K562 (cell line): ENCODE results near the gene ATP2A3. TPM values are rescaled to one million over a fixed set of nuclear protein-coding genes. Genes with fewer than 3 reads are reported as not detected.

Experiments used
- EP300 ChIP-seq: IDR thresholded peaks from 2 replicates; pipeline ENCODE4 v1.6.1; 2012; ENCODE audit warnings: low read length, improper control_type of control experiment
- ETS1 ChIP-seq: conservative IDR thresholded peaks from 2 replicates; pipeline ENCODE4 v1.6.1; 2011; ENCODE audit warnings: low read depth, mild to moderate bottlenecking, low read length; ENCODE audit not compliant: control insufficient read depth
- ETV1 ChIP-seq: fragments of 450-650 bp; conservative IDR thresholded peaks from 2 replicates; pipeline ENCODE4 v1.6.1; 2016; ENCODE audit warnings: missing genetic modification characterization, control low read depth, low read depth, missing compliant biosample characterization
- HINFP ChIP-seq: fragments of 450-650 bp; conservative IDR thresholded peaks from 2 replicates; pipeline ENCODE4 v1.6.1; 2016; ENCODE audit warnings: missing genetic modification characterization, low read depth, mild to moderate bottlenecking, control low read depth, missing compliant biosample characterization
- NCOR1 ChIP-seq: fragments of 450-650 bp; IDR thresholded peaks from 2 replicates; pipeline ENCODE4 v1.6.1; 2016; ENCODE audit warnings: mild to moderate bottlenecking, moderate library complexity
- POLR2G ChIP-seq: fragments of 200-400 bp; formaldehyde crosslinking; IDR thresholded peaks from 2 replicates; pipeline ENCODE4 v1.6.1; 2017; ENCODE audit warnings: low read depth, mild to moderate bottlenecking, antibody characterized with exemption, low read length, moderate library complexity
- POLR3G ChIP-seq: IDR thresholded peaks from 2 replicates; pipeline ENCODE4 v1.6.1; 2011; ENCODE audit not compliant: insufficient read length, insufficient replicate concordance; ENCODE audit errors: extremely low read depth
- PRPF4 ChIP-seq: fragments of 200-400 bp; formaldehyde crosslinking; IDR thresholded peaks from one replicate; pipeline ENCODE4 v1.6.1; 2017; ENCODE audit warnings: low read length, low read depth, mild to moderate bottlenecking; ENCODE audit not compliant: insufficient read depth, poor library complexity, severe bottlenecking
- RBBP5 ChIP-seq: fragments of 200-600 bp; sonication (generic); IDR thresholded peaks from 2 replicates; pipeline ENCODE4 v1.6.1; 2012; ENCODE audit warnings: borderline replicate concordance, mild to moderate bottlenecking, low read length, control low read depth, inconsistent platforms; ENCODE audit not compliant: insufficient read depth, poor library complexity, severe bottlenecking
- SIX5 ChIP-seq, 2 experiments: IDR thresholded peaks; 2 replicates each; pipeline ENCODE4 v1.6.1; 2011; ENCODE audit warnings: low read length in 2 of 2, borderline replicate concordance in 1 of 2, low read depth in 1 of 2, mild to moderate bottlenecking in 1 of 2, moderate library complexity in 1 of 2; ENCODE audit not compliant: insufficient read depth in 1 of 2
- SUPT5H ChIP-seq: fragments of 450-650 bp; IDR thresholded peaks from 2 replicates; pipeline ENCODE4 v1.6.1; 2016
- TRIM28 ChIP-seq: fragments of 450-650 bp; IDR thresholded peaks from 2 replicates; pipeline ENCODE4 v1.6.1; 2017
- XRCC3 ChIP-seq: fragments of 450-650 bp; IDR thresholded peaks from 2 replicates; pipeline ENCODE4 v1.6.1; 2017; ENCODE audit warnings: mild to moderate bottlenecking, moderate library complexity
- ZNF134 ChIP-seq: fragments of 250-450 bp; sonication (Bioruptor Pico); conservative IDR thresholded peaks from 2 replicates; pipeline ENCODE4 v1.4.0; 2020
- polyA plus RNA-seq, 8 experiments: library from polyadenylated mRNA; depleted of rRNA in 4 of 8; stranded (reverse) in 5 of 8; unstranded in 3 of 8; fragments of >200 nt; fragmentation: Nextera tagmentation in 2 of 8; fragmentation: Illumina TruSeq in 1 of 8; extraction: Ambion mirVana in 2 of 8; extraction: Trizol in 1 of 8; gene quantifications; 2 replicates each; pipeline versions ENCODE4 v1.2.1 to v1.2.3, GENCODE V29; 2011 to 2014; ENCODE audit warnings: inconsistent platforms in 1 of 8, missing spikeins in 1 of 8
- total RNA-seq, 7 experiments: library from RNA; depleted of rRNA in 6 of 7; stranded (reverse); fragments of >200 nt in 6 of 7; fragmentation: Illumina TruSeq in 2 of 7; extraction: Trizol in 2 of 7; gene quantifications; 2 replicates each; pipeline versions ENCODE4 v1.2.1 to v1.2.3, GENCODE V29; 2011 to 2021; ENCODE audit warnings: low replicate concordance in 1 of 7
- TF ChIP-seq, protein P1 (sequence below): fragments of 250-450 bp; sonication (Bioruptor Pico); IDR thresholded peaks from 2 replicates; pipeline ENCODE4 v1.5.0; 2020; ENCODE audit warnings: mild to moderate bottlenecking, borderline replicate concordance
- TF ChIP-seq, protein P2 (sequence below): fragments of 250-450 bp; sonication (Bioruptor Pico); IDR thresholded peaks from 2 replicates; pipeline ENCODE4 v1.5.0; 2021
- TF ChIP-seq, protein P3 (sequence below): sonication (generic); IDR thresholded peaks from 2 replicates; pipeline ENCODE4 v1.6.1; 2016
- TF ChIP-seq, protein P4 (sequence below): fragments of 450-650 bp; IDR thresholded peaks from 2 replicates; pipeline ENCODE4 v1.6.1; 2016; ENCODE audit warnings: low read depth, mild to moderate bottlenecking, moderate library complexity

Gene ATP2A3
- total and polyA plus RNA-seq, 9 of the 15 experiments (the other 6 are each of a cell fraction or from before 2014, with no cell fraction given), result 0.65 to 103 (median 31.3) TPM

GRCh38 chr17:3915995-3916696 is 48.1 kb downstream of the ATP2A3 start, which contains the start of gene P2RX1 (continued):
- TF ChIP-seq, protein P1, sequence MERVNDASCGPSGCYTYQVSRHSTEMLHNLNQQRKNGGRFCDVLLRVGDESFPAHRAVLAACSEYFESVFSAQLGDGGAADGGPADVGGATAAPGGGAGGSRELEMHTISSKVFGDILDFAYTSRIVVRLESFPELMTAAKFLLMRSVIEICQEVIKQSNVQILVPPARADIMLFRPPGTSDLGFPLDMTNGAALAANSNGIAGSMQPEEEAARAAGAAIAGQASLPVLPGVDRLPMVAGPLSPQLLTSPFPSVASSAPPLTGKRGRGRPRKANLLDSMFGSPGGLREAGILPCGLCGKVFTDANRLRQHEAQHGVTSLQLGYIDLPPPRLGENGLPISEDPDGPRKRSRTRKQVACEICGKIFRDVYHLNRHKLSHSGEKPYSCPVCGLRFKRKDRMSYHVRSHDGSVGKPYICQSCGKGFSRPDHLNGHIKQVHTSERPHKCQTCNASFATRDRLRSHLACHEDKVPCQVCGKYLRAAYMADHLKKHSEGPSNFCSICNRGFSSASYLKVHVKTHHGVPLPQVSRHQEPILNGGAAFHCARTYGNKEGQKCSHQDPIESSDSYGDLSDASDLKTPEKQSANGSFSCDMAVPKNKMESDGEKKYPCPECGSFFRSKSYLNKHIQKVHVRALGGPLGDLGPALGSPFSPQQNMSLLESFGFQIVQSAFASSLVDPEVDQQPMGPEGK (CRISPR knock-in tag), result no peak
- TF ChIP-seq SUPT5H (peak; percentile 61), XRCC3 (no peak), SIX5 (IDR thresholded peaks at IDR 0.05; ENCODE audit: borderline replicate concordance in 1 of 2, insufficient read depth in 1 of 2, low read depth in 1 of 2, low read length in 2 of 2) (no peak), EP300 (peak; percentile 71; the same call in 1 of the 2 replicates), ETS1 (no peak), ZNF134 (CRISPR knock-in tag) (no peak), TRIM28 (no peak), NCOR1 (peak; percentile 48; the same call in 1 of the 2 replicates), PRPF4 (no peak), ETV1 (tag) (peak; percentile 93), POLR3G (no peak), RBBP5 (no peak), HINFP (no peak), POLR2G (peak; percentile 83)
- TF ChIP-seq, protein P2, sequence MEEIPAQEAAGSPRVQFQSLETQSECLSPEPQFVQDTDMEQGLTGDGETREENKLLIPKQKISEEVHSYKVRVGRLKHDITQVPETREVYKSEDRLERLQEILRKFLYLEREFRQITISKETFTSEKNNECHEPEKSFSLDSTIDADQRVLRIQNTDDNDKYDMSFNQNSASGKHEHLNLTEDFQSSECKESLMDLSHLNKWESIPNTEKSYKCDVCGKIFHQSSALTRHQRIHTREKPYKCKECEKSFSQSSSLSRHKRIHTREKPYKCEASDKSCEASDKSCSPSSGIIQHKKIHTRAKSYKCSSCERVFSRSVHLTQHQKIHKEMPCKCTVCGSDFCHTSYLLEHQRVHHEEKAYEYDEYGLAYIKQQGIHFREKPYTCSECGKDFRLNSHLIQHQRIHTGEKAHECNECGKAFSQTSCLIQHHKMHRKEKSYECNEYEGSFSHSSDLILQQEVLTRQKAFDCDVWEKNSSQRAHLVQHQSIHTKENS (CRISPR knock-in tag), result no peak
- TF ChIP-seq, protein P3, sequence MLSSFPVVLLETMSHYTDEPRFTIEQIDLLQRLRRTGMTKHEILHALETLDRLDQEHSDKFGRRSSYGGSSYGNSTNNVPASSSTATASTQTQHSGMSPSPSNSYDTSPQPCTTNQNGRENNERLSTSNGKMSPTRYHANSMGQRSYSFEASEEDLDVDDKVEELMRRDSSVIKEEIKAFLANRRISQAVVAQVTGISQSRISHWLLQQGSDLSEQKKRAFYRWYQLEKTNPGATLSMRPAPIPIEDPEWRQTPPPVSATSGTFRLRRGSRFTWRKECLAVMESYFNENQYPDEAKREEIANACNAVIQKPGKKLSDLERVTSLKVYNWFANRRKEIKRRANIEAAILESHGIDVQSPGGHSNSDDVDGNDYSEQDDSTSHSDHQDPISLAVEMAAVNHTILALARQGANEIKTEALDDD, result no peak
- TF ChIP-seq, protein P4, sequence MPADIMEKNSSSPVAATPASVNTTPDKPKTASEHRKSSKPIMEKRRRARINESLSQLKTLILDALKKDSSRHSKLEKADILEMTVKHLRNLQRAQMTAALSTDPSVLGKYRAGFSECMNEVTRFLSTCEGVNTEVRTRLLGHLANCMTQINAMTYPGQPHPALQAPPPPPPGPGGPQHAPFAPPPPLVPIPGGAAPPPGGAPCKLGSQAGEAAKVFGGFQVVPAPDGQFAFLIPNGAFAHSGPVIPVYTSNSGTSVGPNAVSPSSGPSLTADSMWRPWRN, result no peak
